OCI-LY7 (cell line): ENCODE measurements around the gene PRSS8. TPM values are rescaled to one million over a fixed set of nuclear protein-coding genes. Genes with fewer than 3 reads are reported as not detected.

Experiments used
- BruUV-seq: library from RNA; stranded (reverse); fragments of 400-500 nt; replicated peaks from 2 replicates; lab custom pipeline; 2021; lab: Mats Ljungman, UMichigan
- CTCF ChIA-PET: fragments of 300-600 bp; sonication (Branson Sonifier 250); formaldehyde crosslinking; loops from one replicate; lab custom pipeline; 2022; ENCODE audit warnings: antibody characterized with exemption; ENCODE audit not compliant: unreplicated experiment; lab: Charles Lee
- POLR2A ChIA-PET: fragments of 300-600 bp; sonication (Branson Sonifier 250); formaldehyde crosslinking; loops from one replicate; lab custom pipeline; 2022; ENCODE audit warnings: antibody characterized with exemption; lab: Charles Lee
- DNase-seq: peaks from one replicate; pipeline ENCODE4 v3.0.0-alpha.2; 2015; ENCODE audit warnings: low spot score
- H2AFZ ChIP-seq: fragments of 200-600 bp; sonication (generic), shearing (Covaris generic); 2 replicates; pipeline ENCODE4 v1.6.1; 2014; ENCODE audit warnings: mild to moderate bottlenecking, antibody characterized with exemption, low read length, moderate library complexity
- H3K27ac ChIP-seq: fragments of 200-600 bp; sonication (generic); 2 replicates; pipeline ENCODE4 v1.5.1; 2014; ENCODE audit warnings: mixed run types, low read depth, mild to moderate bottlenecking, moderate library complexity, low read length, inconsistent platforms; ENCODE audit not compliant: poor library complexity, severe bottlenecking
- H3K36me3 ChIP-seq: fragments of 200-600 bp; sonication (generic); 2 replicates; pipeline ENCODE4 v1.6.1; 2014; ENCODE audit warnings: mild to moderate bottlenecking, antibody characterized with exemption, low read length, moderate library complexity, mixed read lengths; ENCODE audit not compliant: insufficient read depth
- H3K4me1 ChIP-seq: fragments of 200-600 bp; sonication (generic); 2 replicates; pipeline ENCODE4 v1.5.1; 2014; ENCODE audit warnings: mild to moderate bottlenecking, low read length; ENCODE audit not compliant: insufficient read depth, poor library complexity, severe bottlenecking
- H3K4me2 ChIP-seq: fragments of 200-600 bp; sonication (generic); 2 replicates; pipeline ENCODE4 v1.6.1; 2014; ENCODE audit warnings: mild to moderate bottlenecking, low read length
- H3K4me3 ChIP-seq: fragments of 200-600 bp; sonication (generic); 2 replicates; pipeline ENCODE4 v1.5.1; 2014; ENCODE audit warnings: mild to moderate bottlenecking, low read depth, low read length; ENCODE audit not compliant: poor library complexity, severe bottlenecking
- H3K79me2 ChIP-seq: fragments of 200-600 bp; sonication (generic); 2 replicates; pipeline ENCODE4 v1.6.1; 2016; ENCODE audit warnings: low read depth, mild to moderate bottlenecking, low read length, moderate library complexity, mixed read lengths; ENCODE audit not compliant: insufficient read depth
- H3K9me2 ChIP-seq: fragments of 200-600 bp; sonication (generic); 2 replicates; pipeline ENCODE4 v1.6.1; 2016; ENCODE audit warnings: mild to moderate bottlenecking, low read length, mixed read lengths; ENCODE audit not compliant: insufficient read depth
- H3K9me3 ChIP-seq: fragments of 200-600 bp; sonication (generic); 2 replicates; pipeline ENCODE4 v1.6.1; 2014; ENCODE audit warnings: mild to moderate bottlenecking, mixed run types, low read length, mixed read lengths
- H4K20me1 ChIP-seq: fragments of 200-600 bp; sonication (generic); 2 replicates; pipeline ENCODE4 v1.6.1; 2014; ENCODE audit warnings: mild to moderate bottlenecking, antibody characterized with exemption, low read length, moderate library complexity, mixed read lengths; ENCODE audit not compliant: insufficient read depth
- CTCF ChIP-seq: fragments of 200-600 bp; sonication (generic); conservative IDR thresholded peaks from 2 replicates; pipeline ENCODE4 v1.5.1; 2014; ENCODE audit warnings: mild to moderate bottlenecking, antibody characterized with exemption, low read length, moderate library complexity, mixed read lengths
- EZH2phosphoT487 ChIP-seq: fragments of 200-600 bp; sonication (generic); IDR thresholded peaks from 2 replicates; pipeline ENCODE4 v1.6.1; 2018; ENCODE audit warnings: low read depth, borderline replicate concordance, mild to moderate bottlenecking, mixed run types, antibody characterized with exemption, low read length, moderate library complexity, mixed read lengths
- intact Hi-C: fragments of 100-400 bp; cut with micrococcal nuclease; formaldehyde crosslinking; loops from one replicate; pipeline ENCODE4 v1.10.0; 2022; ENCODE audit not compliant: unreplicated experiment
- total RNA-seq, 2 experiments: library from RNA; depleted of rRNA in 1 of 2; stranded (reverse); fragments of >200 nt in 1 of 2; shearing (Covaris generic) in 1 of 2; gene quantifications; 2 replicates each; pipeline ENCODE4 v1.2.3, GENCODE V29; 2014 to 2022

PRSS8 gene
- total RNA-seq, 2 experiments from 2014 or later = not detected

- no peak overlapping the region for H2AFZ ChIP-seq
- CTCF ChIA-PET = no interaction called here
- H4K20me1 ChIP-seq = peaks cover 5% of the 10 kb centered on the region; the same call in 1 of the 2 replicates
- TF ChIP-seq EZH2phosphoT487 (no peak), CTCF (no peak)
- no peak for DNase-seq
- no peak overlapping the region for H3K4me3 ChIP-seq
- no peaks in the 10 kb centered on the region for H3K9me2 ChIP-seq
- intact Hi-C loops = loop anchor here (10.0 kb wide), 1 partner anchor 341 kb away; the partner anchor contains the start of gene ARMC5
- H3K4me2 ChIP-seq = no peak overlapping the region
- POLR2A ChIA-PET = no interaction called here
- H3K36me3 ChIP-seq = peaks cover 33% of the 10 kb centered on the region
- H3K27ac ChIP-seq = no peak overlapping the region
- BruUV-seq = no TSS peak
- H3K4me1 ChIP-seq = peaks cover 8% of the 10 kb centered on the region
- H3K9me3 ChIP-seq = no peaks in the 10 kb centered on the region
- peaks cover 6% of the 10 kb centered on the region for H3K79me2 ChIP-seq
Measured at GRCh38 chr16:31113121-31114120, 22.1 kb downstream of the PRSS8 start.

DNA sequence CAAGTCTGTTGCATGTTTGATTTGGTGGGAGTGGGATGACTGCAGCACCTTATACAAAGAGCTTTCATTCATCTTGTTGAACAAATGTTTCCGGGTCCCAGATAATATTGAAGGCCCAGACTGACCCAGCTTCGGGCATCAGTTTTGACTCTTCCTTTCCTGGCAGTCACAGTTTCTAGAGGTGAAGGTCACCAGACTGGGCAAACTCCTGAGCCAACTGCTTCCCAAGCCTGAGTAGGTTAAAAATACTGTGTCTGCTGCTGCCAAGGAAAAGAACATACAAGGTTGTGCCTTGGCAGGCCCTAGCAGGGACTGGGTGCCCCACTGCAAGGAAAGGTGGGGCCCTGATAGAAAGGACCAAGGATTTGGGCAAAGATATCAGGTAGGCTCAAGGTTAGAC is 22.8 kb downstream of the PRSS8 start:
- intact Hi-C loops = loop anchor here (10.0 kb wide), 1 partner anchor 342 kb away; the partner anchor contains the start of gene ARMC5
- Histone ChIP-seq H3K27ac (no peak overlapping the region), H3K79me2 (no peaks in the 10 kb centered on the region), H3K4me3 (no peak overlapping the region), H4K20me1 (no peaks in the 10 kb centered on the region), H2AFZ (no peak overlapping the region), H3K4me2 (no peak overlapping the region), H3K9me3 (no peaks in the 10 kb centered on the region), H3K4me1 (peaks cover 8% of the 10 kb centered on the region), H3K9me2 (no peaks in the 10 kb centered on the region), H3K36me3 (peaks cover 33% of the 10 kb centered on the region)
- POLR2A ChIA-PET = no interaction called here
- CTCF ChIA-PET = no interaction called here
- no TSS peak for BruUV-seq
- TF ChIP-seq CTCF (no peak), EZH2phosphoT487 (no peak)
- DNase-seq = no peak
